Upper lobe of left lung (tissue), 4 donors: ENCODE results near the gene PNMA6A.

Experiments
- CTCF ChIP-seq, 6 experiments: fragments of 450-650 bp in 4 of 6; fragments of 200-600 bp in 2 of 6; sonication (generic) in 2 of 6; IDR thresholded peaks; one replicate each; pipeline ENCODE4 v1.5.1; 2016 to 2019; ENCODE audit warnings: antibody characterized with exemption in 6 of 6
- POLR2AphosphoS5 ChIP-seq, 2 donors: sonication (generic); formaldehyde crosslinking; IDR thresholded peaks; one replicate each; pipeline ENCODE4 v1.5.1; 2017; ENCODE audit warnings: antibody characterized with exemption in 2 of 2

GRCh38 chrX:153057281-153057680, 15.0 kb upstream of the PNMA6A start:
- TF ChIP-seq CTCF (IDR thresholded peaks at IDR 0.05) (no peak), POLR2AphosphoS5 (IDR thresholded peaks at IDR 0.05) (no peak)
